HG03139 (cell line): ENCODE measurements around the gene PSD2.

Source experiments
- ATAC-seq: cut with Tn5 transposase; IDR thresholded peaks from one replicate; pipeline ENCODE4 v1.9.1; 2021; ENCODE audit not compliant: unreplicated experiment

Gene PSD2

GRCh38 chr5:139795074-139796001 lies at the start of gene PSD2:
PSD2 (plus strand) TSS chr5:139795808; CDS start chr5:139809441, 13,633 bp downstream.
- no peak for ATAC-seq

- ATAC-seq = no peak
These were observed 48.7 kb upstream of the PSD2 start for GRCh38 chr5:139746691-139747582.

GRCh38 chr5:139747583-139748504 lies 47.8 kb upstream of the PSD2 start:
- ATAC-seq = no peak

- no peak for ATAC-seq
These were observed 47.1 kb upstream of the PSD2 start for GRCh38 chr5:139748505-139748826.

GRCh38 chr5:139749242-139749641 lies 46.4 kb upstream of the PSD2 start:
- ATAC-seq = no peak

GRCh38 chr5:139751236-139751635 lies 44.4 kb upstream of the PSD2 start:
- ATAC-seq = no peak

GRCh38 chr5:139752506-139753473 lies 42.8 kb upstream of the PSD2 start:
- no peak for ATAC-seq

GRCh38 chr5:139755892-139756671 lies 39.5 kb upstream of the PSD2 start:
- no peak for ATAC-seq

GRCh38 chr5:139756971-139757370 lies 38.6 kb upstream of the PSD2 start:
- no peak for ATAC-seq

- no peak for ATAC-seq
These were observed 37.7 kb upstream of the PSD2 start for GRCh38 chr5:139757727-139758509.

GRCh38 chr5:139758510-139759075 lies 37.0 kb upstream of the PSD2 start:
- no peak for ATAC-seq

- no peak for ATAC-seq
These were observed 36.3 kb upstream of the PSD2 start for GRCh38 chr5:139759219-139759721.

- no peak for ATAC-seq
These were observed 35.2 kb upstream of the PSD2 start for GRCh38 chr5:139760066-139761056.

- no peak for ATAC-seq
These were observed 34.6 kb upstream of the PSD2 start for GRCh38 chr5:139761057-139761450.

- no peak for ATAC-seq
These were observed 34.1 kb upstream of the PSD2 start for GRCh38 chr5:139761501-139761900.

- no peak for ATAC-seq
These were observed 32.9 kb upstream of the PSD2 start for GRCh38 chr5:139762615-139763170.
